HG02970 (cell line): ENCODE measurements around the gene FREM3.
"Not testable (repeated sequence)": the region's sequence is repeated elsewhere in the genome, so short reads cannot be mapped to it uniquely, and the experiment has no call there.

ENCODE experiments used
- ATAC-seq: cut with Tn5 transposase; IDR thresholded peaks from one replicate; pipeline ENCODE4 v1.9.1; 2021; ENCODE audit warnings: mild to moderate bottlenecking, moderate library complexity, moderate number of reproducible peaks; ENCODE audit not compliant: unreplicated experiment, low FRiP score

FREM3 gene

DNA sequence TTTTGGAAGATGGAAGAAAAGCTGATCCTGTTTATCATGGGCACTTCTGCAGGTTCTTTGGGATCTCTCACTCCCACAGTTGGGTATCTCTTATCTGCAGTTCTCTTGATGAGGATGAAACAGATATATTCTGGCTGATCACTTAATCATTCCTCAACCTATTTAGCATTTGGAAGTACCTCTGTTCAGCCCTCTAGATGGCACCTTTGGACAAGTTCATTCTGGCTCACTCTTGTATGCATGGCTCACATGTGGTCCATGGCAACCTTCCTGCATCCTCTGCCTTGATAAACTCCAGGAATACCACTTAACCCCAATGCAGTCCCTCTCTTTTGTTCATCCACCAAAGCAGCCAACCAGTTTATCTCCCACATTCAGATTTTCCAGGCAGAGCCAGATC is 112.8 kb downstream of the FREM3 start:
- no peak for ATAC-seq

DNA sequence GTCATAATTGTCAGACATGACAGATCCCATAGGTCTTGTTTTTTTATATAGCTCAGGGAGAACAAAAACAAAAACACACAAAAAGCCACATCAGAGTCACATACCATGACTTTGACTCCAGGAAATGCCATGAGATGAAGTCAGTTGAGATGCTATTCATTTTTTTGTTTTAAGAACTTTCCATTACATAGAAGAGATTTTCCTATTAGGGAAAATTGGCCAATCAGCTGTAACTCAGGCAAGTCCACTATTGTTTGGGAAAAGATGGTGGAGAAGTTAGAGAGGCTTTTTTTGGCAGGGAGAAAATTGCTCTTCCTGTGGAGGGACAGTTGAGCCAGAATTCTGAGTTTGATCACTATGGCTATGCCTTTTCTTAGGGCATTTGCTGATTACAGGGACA is 114.4 kb downstream of the FREM3 start:
- no peak for ATAC-seq

DNA sequence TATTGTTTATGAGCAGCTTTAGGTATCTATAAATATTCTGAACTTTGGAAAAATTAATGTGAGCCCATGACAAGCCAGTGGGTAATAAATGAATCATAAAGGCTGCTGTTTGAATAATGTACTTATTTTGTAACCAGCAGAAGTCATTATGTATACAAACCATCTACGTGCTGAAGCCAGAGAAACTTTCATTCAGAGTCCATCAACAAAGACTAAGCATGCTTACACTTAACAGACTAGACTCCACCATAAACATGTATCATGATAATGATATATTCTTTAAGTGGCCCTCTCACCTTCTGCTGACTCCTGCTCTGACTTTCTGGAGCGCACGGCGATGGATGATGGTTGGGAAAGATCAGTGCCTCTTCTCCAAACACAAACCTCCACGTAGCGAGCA is 114.9 kb downstream of the FREM3 start:
- ATAC-seq: no peak

DNA sequence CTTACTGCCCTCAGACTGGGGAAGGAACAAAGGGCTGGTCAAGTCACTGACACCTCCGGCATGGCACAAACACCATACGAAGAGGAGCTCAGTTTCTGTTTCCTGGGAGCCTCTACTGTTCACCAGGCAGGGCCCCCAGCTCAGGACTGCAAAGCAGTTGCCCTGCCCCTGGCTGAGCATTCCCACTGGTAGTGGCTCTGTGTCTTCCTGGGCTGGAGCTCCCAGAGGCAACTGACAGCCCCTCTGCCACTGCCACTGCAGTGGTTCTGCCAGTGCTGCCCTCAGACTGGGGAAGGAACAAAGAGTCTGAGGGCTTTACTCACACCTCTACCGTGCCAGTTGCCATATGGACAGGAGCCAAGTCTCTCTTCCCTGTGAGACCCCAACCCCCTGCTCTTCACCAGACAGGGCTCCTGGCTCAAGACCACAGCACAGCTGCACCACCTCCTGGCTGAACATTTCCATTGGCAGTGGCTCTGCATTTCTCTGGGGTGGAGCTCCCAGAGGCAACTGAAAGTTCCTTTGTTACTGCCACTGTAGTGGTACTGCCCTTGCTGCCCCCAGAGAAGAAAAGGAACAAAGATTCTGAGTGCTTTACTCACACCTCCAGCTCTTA is 119.0 kb downstream of the FREM3 start:
- ATAC-seq: no peak

DNA sequence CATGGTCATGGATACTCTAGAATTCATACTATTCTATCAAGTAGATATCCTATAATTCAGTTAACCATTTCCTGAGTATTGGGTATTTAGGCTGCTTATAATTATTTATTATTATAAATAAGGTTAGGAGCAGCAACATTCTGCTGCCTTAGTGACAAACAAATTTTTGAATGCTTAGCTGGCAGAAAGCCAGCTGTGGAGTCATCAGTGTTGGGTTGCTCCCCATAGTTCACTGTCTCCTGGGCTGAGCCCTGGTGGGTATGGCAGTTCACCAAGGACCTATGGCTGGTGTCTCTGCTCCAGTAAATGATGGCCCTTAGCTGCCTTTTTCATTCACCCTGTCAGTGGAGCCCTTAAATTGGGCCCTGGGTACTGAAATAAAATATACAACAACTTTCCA is 125.1 kb downstream of the FREM3 start:
- ATAC-seq: no peak

DNA sequence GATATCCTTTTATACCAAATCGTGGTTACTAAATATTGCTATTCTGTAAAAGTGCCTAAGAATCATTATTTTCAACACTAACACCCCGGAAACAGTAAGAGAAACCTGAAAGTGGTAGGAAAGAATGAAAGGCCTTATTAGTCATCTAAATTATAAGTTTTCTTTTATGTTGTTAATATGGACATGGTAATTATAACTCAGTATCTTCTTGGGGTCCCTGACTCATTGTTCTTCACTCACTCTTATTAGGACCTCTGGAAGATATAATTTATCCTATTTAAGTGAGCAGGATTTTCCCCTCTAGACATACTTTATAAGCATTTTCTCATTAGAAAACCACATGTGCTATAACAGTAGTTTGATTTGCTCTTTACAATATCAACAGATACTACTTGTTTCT is 136.0 kb downstream of the FREM3 start:
- ATAC-seq: no peak

DNA sequence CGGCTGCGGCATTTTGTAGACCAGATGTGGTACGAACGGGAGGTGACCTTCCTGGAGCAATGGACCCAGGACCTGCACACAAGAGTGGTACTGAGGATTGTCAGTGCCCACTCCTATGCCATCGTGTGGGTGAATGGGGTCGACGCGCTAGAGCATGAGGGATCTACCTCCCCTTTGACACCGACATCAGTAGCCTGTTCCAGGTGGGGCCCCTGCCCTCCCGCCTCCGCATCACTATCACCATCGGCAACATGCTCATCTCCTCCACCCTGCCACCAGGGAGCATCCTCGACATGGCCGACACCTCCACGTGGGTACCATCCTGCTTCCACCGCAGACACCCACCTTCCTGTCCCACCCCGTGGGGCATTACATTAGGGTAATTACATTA is 140.7 kb downstream of the FREM3 start:
- no peak for ATAC-seq

DNA sequence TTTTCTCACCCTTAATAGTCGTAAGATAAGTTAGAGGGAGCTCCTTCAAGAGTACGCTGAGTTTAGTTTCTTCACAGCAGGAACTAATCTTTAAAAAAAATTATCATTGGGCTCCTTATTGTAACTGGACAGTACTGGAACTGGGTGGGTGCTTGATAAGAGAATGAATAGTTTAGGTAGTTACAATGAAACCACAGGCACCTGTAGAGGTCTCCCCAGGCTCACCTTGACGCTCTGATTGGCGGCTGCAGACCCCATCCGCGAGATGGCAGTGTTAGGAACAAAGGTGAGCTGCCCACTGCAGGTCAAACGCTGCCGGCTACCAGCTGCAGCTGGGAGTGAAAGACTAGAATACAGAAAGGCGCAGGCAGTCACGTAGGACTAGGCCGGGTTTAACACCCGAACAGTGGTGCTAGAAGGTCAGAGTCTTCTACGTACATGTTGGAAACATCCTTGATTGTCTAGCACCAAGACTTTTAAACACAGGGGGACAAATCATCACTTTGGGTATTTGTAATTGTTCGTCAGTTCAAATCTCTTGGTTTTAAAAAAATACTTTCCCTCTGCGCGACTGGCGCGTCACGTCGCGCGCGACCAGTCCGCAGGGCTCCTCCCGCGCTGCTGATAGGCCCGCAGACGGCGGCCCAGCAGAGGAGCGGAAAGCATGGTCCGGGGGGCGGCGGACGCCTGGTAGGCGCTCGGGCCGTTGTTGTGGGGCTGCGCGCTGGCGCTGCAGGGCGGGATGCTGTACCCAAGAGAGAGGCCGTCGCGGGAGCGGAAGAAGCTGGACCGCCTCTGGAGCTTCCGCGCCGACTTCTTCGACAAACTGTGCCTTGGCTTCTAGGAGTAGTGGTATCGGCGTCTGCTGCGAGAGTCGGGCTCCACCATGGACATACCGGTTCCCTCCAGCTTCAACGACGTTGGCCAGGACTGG is 141.4 kb downstream of the FREM3 start:
- peak; percentile 88 for ATAC-seq

DNA sequence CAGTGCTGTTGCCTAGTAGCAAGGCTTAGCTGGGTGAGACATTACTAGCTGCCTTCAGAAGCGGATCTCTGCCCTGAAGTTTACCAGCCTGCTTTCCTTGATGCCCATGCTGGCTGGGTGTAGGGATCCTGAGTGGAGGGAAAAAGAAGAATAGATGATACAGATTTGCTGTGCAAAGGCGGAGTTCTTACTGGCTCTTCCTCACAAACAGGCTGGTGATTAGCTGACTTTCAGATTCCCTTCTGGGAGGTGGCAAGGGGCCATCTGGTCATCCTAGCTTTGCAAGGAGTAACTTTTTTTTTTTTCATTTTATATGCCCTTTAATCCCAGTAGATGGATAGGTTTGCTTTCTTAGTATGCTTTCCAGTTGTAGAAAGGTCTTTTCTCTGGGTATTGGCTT is 142.2 kb downstream of the FREM3 start:
- ATAC-seq: no peak

DNA sequence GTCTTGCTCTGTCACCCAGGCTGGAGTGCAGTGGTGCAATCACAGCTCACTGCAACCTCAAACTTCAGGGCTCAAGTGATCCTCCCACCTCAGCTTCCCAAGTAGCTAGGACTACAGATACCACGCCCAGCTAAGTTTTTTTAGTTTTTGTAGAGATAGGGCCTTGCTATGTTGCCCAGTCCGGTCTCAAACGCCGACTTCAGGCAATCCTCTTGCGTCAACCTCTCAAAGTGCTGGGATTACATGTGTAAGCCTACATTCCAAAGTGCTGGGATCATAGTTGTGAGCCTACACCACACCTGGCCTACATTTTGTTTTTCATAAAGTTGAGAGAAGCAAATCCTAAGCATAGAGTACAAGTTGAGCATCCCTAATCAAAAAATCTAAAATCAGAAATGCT is 144.8 kb downstream of the FREM3 start:
- no peak for ATAC-seq

DNA sequence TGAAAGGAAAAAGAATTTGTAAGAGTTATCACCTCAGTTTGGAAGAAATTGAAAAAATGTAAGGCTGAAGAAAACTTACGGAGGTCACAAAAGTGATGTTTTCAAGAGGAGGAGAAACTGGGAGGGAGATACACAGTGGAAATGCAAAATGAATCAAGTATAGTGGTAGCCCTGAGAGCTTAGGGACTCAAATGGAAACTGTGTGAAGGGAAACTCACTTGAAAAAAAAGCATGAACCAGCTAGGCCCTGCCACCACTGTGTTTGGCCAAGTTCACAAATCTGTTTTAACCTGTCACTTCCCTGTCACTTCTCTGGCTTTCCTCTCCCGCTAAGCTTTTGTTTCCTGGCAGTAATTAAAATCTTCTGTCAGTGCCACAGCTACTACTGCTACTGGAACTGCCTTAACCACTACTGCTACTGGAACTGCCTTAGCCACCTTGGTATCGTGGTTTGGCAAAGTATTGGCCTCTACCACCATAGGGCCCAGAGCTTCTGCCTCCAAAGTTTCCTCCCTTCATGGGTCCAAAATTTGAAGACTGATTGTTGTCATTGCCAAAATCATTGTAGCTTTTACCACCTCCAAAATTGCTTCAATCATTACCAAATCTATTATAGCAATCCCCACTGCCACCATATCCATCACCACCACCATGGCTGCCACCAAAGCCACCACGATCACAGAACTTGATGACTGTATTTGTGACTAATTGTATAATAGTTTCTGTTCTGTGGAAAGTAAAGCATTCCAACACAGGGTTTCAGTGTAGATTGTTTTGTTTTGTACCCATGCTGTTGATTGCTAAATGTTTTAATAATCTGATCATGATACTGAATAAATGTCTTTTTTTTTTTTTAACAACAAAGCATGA is 145.5 kb downstream of the FREM3 start:
- peak; percentile 51 for ATAC-seq

DNA sequence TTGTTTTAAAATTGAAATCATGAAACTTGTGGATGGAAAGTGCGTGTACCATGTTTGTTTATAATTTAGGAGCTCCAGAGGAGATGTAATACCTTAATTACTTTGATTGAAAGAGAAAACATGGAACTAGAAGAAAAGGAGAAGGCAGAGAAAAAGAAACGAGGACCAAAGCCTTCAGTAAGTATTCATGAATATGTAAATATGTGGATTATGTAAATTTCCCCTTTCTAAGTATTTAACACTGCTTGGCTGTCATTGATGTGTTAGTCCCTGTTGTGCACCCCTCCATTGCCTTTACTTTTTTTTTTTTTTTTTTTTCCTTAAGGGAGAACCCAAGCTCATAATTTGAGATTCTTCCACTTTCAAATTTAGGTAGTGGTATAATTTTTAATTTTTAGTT is 150.5 kb downstream of the FREM3 start:
- ATAC-seq: no peak

DNA sequence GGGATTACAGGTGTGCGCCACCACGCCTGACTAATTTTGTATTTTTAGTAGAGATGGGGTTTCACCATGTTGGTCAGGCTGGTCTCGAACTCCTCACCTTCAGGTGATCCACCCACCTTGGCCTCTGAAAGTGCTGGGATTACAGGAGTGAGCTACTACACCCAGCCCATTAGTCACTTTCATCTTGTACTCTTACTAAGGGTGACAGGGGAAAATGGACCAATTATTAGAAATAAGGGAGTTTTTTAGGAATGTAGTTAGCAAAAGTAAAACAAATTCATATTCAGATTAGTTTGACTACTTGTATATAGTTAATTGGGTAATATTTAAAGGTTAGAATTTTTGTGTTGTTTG is 160.8 kb downstream of the FREM3 start:
- ATAC-seq: no peak

DNA sequence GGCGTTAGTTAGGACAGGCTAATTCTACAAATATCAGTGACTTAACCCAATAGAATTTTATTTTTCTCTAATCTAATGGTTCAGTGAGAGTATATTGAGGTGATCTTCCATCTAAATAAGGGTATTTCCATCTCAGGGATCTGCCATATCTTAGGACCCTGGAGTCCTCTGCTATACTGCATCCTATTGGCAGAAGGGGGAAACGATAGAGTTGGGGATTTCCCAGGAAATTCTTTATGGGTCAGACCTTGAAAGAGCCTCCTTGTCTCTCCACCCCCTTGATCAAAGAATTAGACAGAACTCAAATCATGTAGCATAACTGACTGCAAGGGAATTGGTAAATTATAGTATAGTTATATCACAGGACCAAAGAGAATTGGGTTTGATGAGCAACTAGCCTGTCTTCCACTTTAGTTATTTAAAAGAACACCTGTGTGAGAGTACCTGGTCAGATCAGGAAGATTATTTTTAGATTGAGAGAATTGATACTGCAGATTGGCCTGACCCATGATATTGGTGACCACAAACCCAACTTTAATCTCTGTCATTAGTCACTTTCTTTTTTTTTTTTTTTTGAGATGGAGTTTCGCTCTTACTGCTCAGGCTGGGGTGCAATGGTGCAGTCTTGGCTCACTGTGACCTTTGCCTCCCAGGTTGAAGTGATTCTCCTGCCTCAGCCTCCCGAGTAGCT is 161.4 kb downstream of the FREM3 start:
- ATAC-seq: no peak

DNA sequence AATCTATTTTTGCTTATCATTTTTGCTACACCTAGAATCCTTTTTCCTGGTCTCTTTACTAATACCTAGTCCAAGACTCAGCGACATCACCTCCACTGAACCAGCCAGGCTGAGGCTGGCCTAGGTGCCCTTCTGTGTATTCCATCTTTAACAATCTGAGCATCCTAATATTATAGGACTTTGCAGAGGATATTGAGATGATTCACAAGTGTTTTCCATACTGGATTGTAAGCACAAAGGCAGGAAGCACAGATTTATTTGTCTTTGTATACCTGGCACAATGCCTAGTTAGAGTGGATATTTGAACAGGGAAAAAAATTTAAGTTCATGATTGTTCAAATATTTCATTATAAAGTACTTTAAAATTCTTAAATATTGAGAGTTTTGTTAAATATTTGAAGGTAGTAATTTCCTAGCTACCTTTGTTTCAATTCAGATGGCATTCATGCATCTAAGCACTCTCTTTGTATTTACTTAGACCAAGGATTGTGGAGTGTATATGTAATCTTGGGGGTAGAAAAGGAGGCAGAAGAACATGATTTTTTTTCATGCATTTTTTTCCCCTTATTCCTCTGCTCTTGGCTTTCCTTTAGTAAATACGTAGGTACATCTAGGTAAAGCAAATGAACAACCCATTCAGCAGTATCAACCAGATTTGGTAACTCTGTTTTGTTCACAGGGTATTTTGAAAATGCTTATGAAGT is 168.5 kb downstream of the FREM3 start:
- ATAC-seq: no peak

DNA sequence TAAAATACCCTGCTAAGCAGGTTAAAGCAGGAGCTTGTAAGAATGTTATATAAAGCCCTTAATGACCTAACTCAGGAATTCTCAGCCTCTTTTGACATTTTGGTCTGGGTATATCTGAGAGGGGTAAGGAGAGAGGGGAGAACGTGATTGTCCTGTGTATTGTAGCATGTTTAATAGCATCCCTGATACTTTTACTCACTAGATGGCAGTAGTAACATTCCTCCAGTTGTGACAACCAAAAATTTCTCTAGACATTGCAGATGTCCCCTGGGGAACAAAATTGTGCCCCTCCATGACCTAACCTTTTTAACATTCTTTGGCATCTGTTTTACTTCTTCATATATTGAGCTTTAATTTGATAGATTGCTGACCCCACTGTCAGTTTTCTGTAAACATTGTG is 169.1 kb downstream of the FREM3 start:
- ATAC-seq: no peak

DNA sequence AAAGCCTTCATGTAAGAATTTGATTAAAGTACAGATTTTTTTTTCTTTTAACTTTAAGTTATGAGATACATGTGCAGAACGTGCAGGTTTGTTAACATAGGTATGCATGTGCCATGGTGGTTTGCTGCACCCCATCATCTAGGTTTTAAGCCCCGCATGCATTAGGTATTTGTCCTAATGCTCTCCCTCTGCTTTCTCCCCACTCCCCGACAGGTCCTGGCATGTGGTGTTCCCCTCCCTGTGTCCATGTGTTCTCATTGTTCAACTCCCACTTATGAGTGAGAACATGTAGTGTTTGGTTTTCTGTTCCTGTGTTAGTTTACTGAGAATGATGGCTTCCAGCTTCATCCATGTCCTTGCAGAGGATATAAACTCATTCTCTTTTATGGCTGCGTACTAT is 172.4 kb downstream of the FREM3 start:
- not testable (repeated sequence) for ATAC-seq
